Measurements from ENCODE around the gene TIMM50. TPM values are rescaled to one million over a fixed set of nuclear protein-coding genes. Genes with fewer than 3 reads are reported as not detected.

Gene TIMM50
- polyA plus RNA-seq, 1 donor from 2014 or later: 66.2 TPM

- H3F3A ChIP-seq (ENCODE audit: insufficient read depth, low read length, poor library complexity, severe bottlenecking): no peaks in the 10 kb centered on the region
- H3K9me3 ChIP-seq (ENCODE audit: low read length): no peaks in the 10 kb centered on the region
- no peak overlapping the region for H3K4me3 ChIP-seq (ENCODE audit: low read length)
- no peaks in the 10 kb centered on the region for H4K20me1 ChIP-seq (ENCODE audit: insufficient read depth)
- no peak overlapping the region for H2AFZ ChIP-seq (ENCODE audit: low read depth, low read length)
- no peak for TF ChIP-seq EZH2 (IDR thresholded peaks at IDR 0.05; ENCODE audit: borderline replicate concordance, insufficient read depth, low read length, poor library complexity, severe bottlenecking)
- TF ChIP-seq SMC3 (conservative IDR thresholded peaks at IDR 0.05; ENCODE audit: poor library complexity): no peak
- TF ChIP-seq REST (IDR thresholded peaks at IDR 0.05; ENCODE audit: borderline replicate concordance): no peak
- no peak for TF ChIP-seq MXI1 (conservative IDR thresholded peaks at IDR 0.05; ENCODE audit: poor library complexity, severe bottlenecking)
- TF ChIP-seq CTCF (IDR thresholded peaks at IDR 0.05; ENCODE audit: poor library complexity, severe bottlenecking): no peak
- no peak for TF ChIP-seq TAF1 (IDR thresholded peaks at IDR 0.05; ENCODE audit: low read depth)
- TF ChIP-seq EP300 (conservative IDR thresholded peaks at IDR 0.05; ENCODE audit: poor library complexity, severe bottlenecking): no peak
- no peak for TF ChIP-seq RAD21 (conservative IDR thresholded peaks at IDR 0.05)
- TF ChIP-seq POLR2AphosphoS5 (IDR thresholded peaks at IDR 0.05): no peak
- H3K9ac ChIP-seq (ENCODE audit: low read length): no peak overlapping the region
- peaks cover 39% of the 10 kb centered on the region for H3K27me3 ChIP-seq (ENCODE audit: insufficient read depth, low read depth, low read length)
- H3K36me3 ChIP-seq (ENCODE audit: insufficient read depth, low read length): no peaks in the 10 kb centered on the region
- no peak overlapping the region for H3K27ac ChIP-seq (ENCODE audit: low read length)
- no peaks in the 10 kb centered on the region for H3K9me2 ChIP-seq (ENCODE audit: insufficient read depth, low read length)
- no peaks in the 10 kb centered on the region for H3K79me2 ChIP-seq (replicated peaks; ENCODE audit: insufficient read depth, low read length)
- H3K4me2 ChIP-seq (ENCODE audit: low read length): no peak overlapping the region
Measured at GRCh38 chr19:39516270-39516669, 35.6 kb downstream of the TIMM50 start.

GRCh38 chr19:39517432-39517831, 36.8 kb downstream of the TIMM50 start:
- H3K9ac ChIP-seq (ENCODE audit: low read length): no peak overlapping the region
- no peak for TF ChIP-seq REST (IDR thresholded peaks at IDR 0.05; ENCODE audit: borderline replicate concordance)
- no peak for TF ChIP-seq TAF1 (IDR thresholded peaks at IDR 0.05; ENCODE audit: low read depth)
- TF ChIP-seq CTCF (IDR thresholded peaks at IDR 0.05; ENCODE audit: poor library complexity, severe bottlenecking): no peak
- TF ChIP-seq MXI1 (conservative IDR thresholded peaks at IDR 0.05; ENCODE audit: poor library complexity, severe bottlenecking): no peak
- no peaks in the 10 kb centered on the region for H3K9me2 ChIP-seq (ENCODE audit: insufficient read depth, low read length)
- no peaks in the 10 kb centered on the region for H4K20me1 ChIP-seq (ENCODE audit: insufficient read depth)
- no peak overlapping the region for H2AFZ ChIP-seq (ENCODE audit: low read depth, low read length)
- no peak overlapping the region for H3K4me2 ChIP-seq (ENCODE audit: low read length)
- no peaks in the 10 kb centered on the region for H3F3A ChIP-seq (ENCODE audit: insufficient read depth, low read length, poor library complexity, severe bottlenecking)
- peaks cover 39% of the 10 kb centered on the region for H3K27me3 ChIP-seq (ENCODE audit: insufficient read depth, low read depth, low read length)
- no peak overlapping the region for H3K4me3 ChIP-seq (ENCODE audit: low read length)
- no peaks in the 10 kb centered on the region for H3K79me2 ChIP-seq (replicated peaks; ENCODE audit: insufficient read depth, low read length)
- no peaks in the 10 kb centered on the region for H3K9me3 ChIP-seq (ENCODE audit: low read length)
- no peaks in the 10 kb centered on the region for H3K36me3 ChIP-seq (ENCODE audit: insufficient read depth, low read length)
- H3K27ac ChIP-seq (ENCODE audit: low read length): no peak overlapping the region

Measured in neural cell (in vitro differentiated cells).